HepG2 (cell line): ENCODE results near the gene MINDY1. TPM values are rescaled to one million over a fixed set of nuclear protein-coding genes. Genes with fewer than 3 reads are reported as not detected.
A peak's percentile ranks its signal among the peaks of the same experiment; 100 is the strongest.

Source experiments
- BCL6 ChIP-seq: IDR thresholded peaks from 2 replicates; pipeline ENCODE4 v1.6.1; 2016; ENCODE audit warnings: missing genetic modification reagents, missing compliant biosample characterization
- BORCS8-MEF2B ChIP-seq: sonication (generic); formaldehyde crosslinking; IDR thresholded peaks from 2 replicates; pipeline ENCODE4 v1.8.0; 2022; ENCODE audit warnings: mild to moderate bottlenecking, missing genetic modification reagents
- HHEX ChIP-seq: IDR thresholded peaks from 2 replicates; pipeline ENCODE4 v1.6.1; 2016; ENCODE audit warnings: control low read depth
- HNRNPLL ChIP-seq: fragments of 200-400 bp; formaldehyde crosslinking; IDR thresholded peaks from 2 replicates; pipeline ENCODE4 v1.6.1; 2017; ENCODE audit warnings: mild to moderate bottlenecking, low read depth, low read length; ENCODE audit not compliant: poor library complexity, severe bottlenecking
- KAT2B ChIP-seq: fragments of 150-350 bp; IDR thresholded peaks from 2 replicates; pipeline ENCODE4 v1.6.1; 2014; ENCODE audit warnings: low read depth, low read length, borderline replicate concordance
- KLF6 ChIP-seq: IDR thresholded peaks from 2 replicates; pipeline ENCODE4 v1.8.0; 2016; ENCODE audit warnings: missing biosample characterization, missing genetic modification reagents
- MAF1 ChIP-seq: sonication (generic); formaldehyde crosslinking; IDR thresholded peaks from 2 replicates; pipeline ENCODE4 v1.5.0; 2020; ENCODE audit warnings: missing genetic modification reagents, borderline replicate concordance
- MXD4 ChIP-seq: IDR thresholded peaks from 2 replicates; pipeline ENCODE4 v1.6.1; 2016; ENCODE audit warnings: mild to moderate bottlenecking, missing biosample characterization, missing genetic modification reagents
- PRPF4 ChIP-seq: fragments of 200-400 bp; formaldehyde crosslinking; IDR thresholded peaks from 2 replicates; pipeline ENCODE4 v1.6.1; 2016; ENCODE audit warnings: low read length, low read depth; ENCODE audit not compliant: poor library complexity, severe bottlenecking
- RBFOX2 ChIP-seq: fragments of 200-400 bp; formaldehyde crosslinking; IDR thresholded peaks from 2 replicates; pipeline ENCODE4 v1.6.1; 2017; ENCODE audit warnings: low read depth, mild to moderate bottlenecking, low read length
- RORA ChIP-seq: sonication (generic); formaldehyde crosslinking; IDR thresholded peaks from 2 replicates; pipeline ENCODE4 v1.5.0; 2020; ENCODE audit warnings: mild to moderate bottlenecking, missing genetic modification reagents, moderate library complexity
- SCMH1 ChIP-seq: sonication (generic); formaldehyde crosslinking; IDR thresholded peaks from 2 replicates; pipeline ENCODE4 v1.9.0; 2021; ENCODE audit warnings: missing genetic modification reagents, mild to moderate bottlenecking, borderline replicate concordance
- SETDB1 ChIP-seq: sonication (generic); formaldehyde crosslinking; IDR thresholded peaks from 2 replicates; pipeline ENCODE4 v1.5.1; 2020; ENCODE audit warnings: missing genetic modification reagents, mild to moderate bottlenecking, borderline replicate concordance
- SMARCE1 ChIP-seq: fragments of 450-650 bp; IDR thresholded peaks from 2 replicates; pipeline ENCODE4 v1.6.1; 2017; ENCODE audit warnings: borderline replicate concordance
- SNAPC2 ChIP-seq: sonication (generic); formaldehyde crosslinking; IDR thresholded peaks from 2 replicates; pipeline ENCODE4 v1.8.1; 2022; ENCODE audit warnings: mild to moderate bottlenecking, missing genetic modification reagents
- SOX5 ChIP-seq: IDR thresholded peaks from 2 replicates; pipeline ENCODE4 v1.6.1; 2016; ENCODE audit warnings: borderline replicate concordance
- SOX6 ChIP-seq, 2 experiments: fragments of 450-650 bp in 1 of 2; sonication (generic) in 1 of 2; formaldehyde crosslinking in 1 of 2; IDR thresholded peaks; 2 replicates each; pipeline versions ENCODE4 v1.4.0 to v1.6.1; 2017 to 2020; ENCODE audit warnings: antibody characterized with exemption in 1 of 2, mild to moderate bottlenecking in 1 of 2, missing genetic modification reagents in 1 of 2
- SP4 ChIP-seq: sonication (generic); formaldehyde crosslinking; IDR thresholded peaks from 2 replicates; pipeline ENCODE4 v1.8.1; 2023; ENCODE audit warnings: mild to moderate bottlenecking, missing genetic modification reagents
- TCF7L2 ChIP-seq: IDR thresholded peaks from 2 replicates; pipeline ENCODE4 v1.6.1; 2011; ENCODE audit warnings: mild to moderate bottlenecking, low read depth, low read length, moderate library complexity
- TEAD3 ChIP-seq: optimal IDR thresholded peaks from 2 replicates; pipeline ENCODE3; 2016; ENCODE audit warnings: borderline replicate concordance
- ZBTB42 ChIP-seq: sonication (generic); formaldehyde crosslinking; IDR thresholded peaks from 2 replicates; pipeline ENCODE4 v1.5.0; 2020; ENCODE audit warnings: mild to moderate bottlenecking, missing genetic modification reagents
- ZNF20 ChIP-seq: sonication (generic); formaldehyde crosslinking; IDR thresholded peaks from 2 replicates; pipeline ENCODE4 v1.4.0; 2020; ENCODE audit warnings: mild to moderate bottlenecking, moderate library complexity, missing genetic modification reagents
- ZNF251 ChIP-seq: sonication (generic); formaldehyde crosslinking; IDR thresholded peaks from 2 replicates; pipeline ENCODE4 v1.9.0; 2021; ENCODE audit warnings: mild to moderate bottlenecking, missing genetic modification reagents
- ZNF274 ChIP-seq: sonication (generic); formaldehyde crosslinking; IDR thresholded peaks from 2 replicates; pipeline ENCODE4 v1.5.1; 2020; ENCODE audit warnings: mild to moderate bottlenecking, missing genetic modification reagents
- ZNF317 ChIP-seq: sonication (generic); formaldehyde crosslinking; IDR thresholded peaks from 2 replicates; pipeline ENCODE4 v1.5.0; 2020; ENCODE audit warnings: mild to moderate bottlenecking, missing genetic modification reagents
- ZNF547 ChIP-seq: sonication (generic); formaldehyde crosslinking; IDR thresholded peaks from 2 replicates; pipeline ENCODE4 v1.5.1; 2020; ENCODE audit warnings: mild to moderate bottlenecking, missing genetic modification reagents
- ZNF552 ChIP-seq: sonication (generic); formaldehyde crosslinking; IDR thresholded peaks from 2 replicates; pipeline ENCODE4 v1.9.0; 2022; ENCODE audit warnings: missing genetic modification reagents, mild to moderate bottlenecking, borderline replicate concordance
- ZNF709 ChIP-seq: sonication (generic); formaldehyde crosslinking; IDR thresholded peaks from 2 replicates; pipeline ENCODE4 v1.5.0; 2020; ENCODE audit warnings: mild to moderate bottlenecking, missing genetic modification reagents
- polyA plus RNA-seq, 8 experiments: library from polyadenylated mRNA; depleted of rRNA in 3 of 8; stranded (reverse) in 7 of 8; unstranded in 1 of 8; fragments of >200 nt; fragmentation: Illumina TruSeq in 4 of 8; extraction: Trizol in 4 of 8; gene quantifications; 2 replicates each; pipeline versions ENCODE4 v1.2.1 to v1.2.3, GENCODE V29; 2011 to 2016; ENCODE audit warnings: low read depth in 4 of 8, missing spikeins in 1 of 8, mixed read lengths in 1 of 8; ENCODE audit not compliant: insufficient read depth in 1 of 8
- total RNA-seq, 5 experiments: library from RNA; depleted of rRNA; stranded (reverse); fragments of >200 nt; fragmentation: Illumina TruSeq; extraction: Trizol; gene quantifications; 2 replicates each; pipeline ENCODE4 v1.2.3, GENCODE V29; 2016; ENCODE audit warnings: low read depth in 1 of 5
- TF ChIP-seq, protein P1 (sequence below): sonication (generic); formaldehyde crosslinking; IDR thresholded peaks from 2 replicates; pipeline ENCODE4 v1.5.1; 2020; ENCODE audit warnings: missing genetic modification reagents, mild to moderate bottlenecking, borderline replicate concordance
- TF ChIP-seq, protein P2 (sequence below): sonication (generic); formaldehyde crosslinking; IDR thresholded peaks from 2 replicates; pipeline ENCODE4 v1.4.0; 2020; ENCODE audit warnings: missing genetic modification reagents, borderline replicate concordance
- TF ChIP-seq, protein P3 (sequence below): IDR thresholded peaks from 2 replicates; pipeline ENCODE4 v1.6.1; 2016; ENCODE audit warnings: mild to moderate bottlenecking, missing biosample characterization, missing genetic modification reagents

The MINDY1 gene
- total and polyA plus RNA-seq, 2 of the 13 experiments (the other 11 are each of a cell fraction or from before 2014, with no cell fraction given): 11.1 to 15.0 TPM

DNA sequence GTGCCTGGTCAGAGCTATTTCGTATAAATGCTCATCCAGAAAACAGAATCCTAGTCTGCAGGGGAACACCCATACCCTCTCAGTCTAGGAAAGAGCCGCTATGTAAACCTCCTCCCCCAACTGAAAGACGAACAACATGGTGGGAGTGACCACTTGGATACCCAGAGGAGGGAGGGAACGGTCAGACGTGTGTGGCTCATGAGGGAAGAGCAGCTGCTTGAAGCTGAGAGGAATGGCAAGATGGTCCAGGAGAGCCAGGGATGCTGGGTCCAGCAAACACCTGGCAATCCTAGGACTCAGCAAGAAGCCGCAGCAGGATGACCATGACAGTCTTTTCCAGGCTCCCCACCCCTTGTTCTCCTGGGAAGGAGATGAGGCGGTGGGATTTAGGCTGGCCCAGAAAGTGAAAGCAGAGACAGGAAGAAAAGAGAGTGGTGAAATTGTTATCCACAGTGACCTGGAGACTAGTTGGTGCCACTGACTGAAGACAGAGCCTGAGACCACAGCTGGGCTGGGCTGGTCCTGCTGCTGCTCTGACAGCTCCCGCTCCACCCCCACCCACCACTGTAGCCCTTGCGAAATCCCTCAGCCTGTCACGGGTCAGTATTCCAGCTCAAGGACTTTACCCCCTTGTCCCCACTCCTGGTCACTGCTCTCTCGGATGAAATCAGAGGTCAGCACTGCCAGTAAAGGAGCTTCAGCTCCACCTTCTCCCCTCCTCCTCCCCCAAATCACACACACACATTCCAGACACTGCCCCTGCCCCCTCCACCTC, 35.7 kb downstream of the MINDY1 start (continued):
- no peak for TF ChIP-seq ZNF552 (CRISPR knock-in tag)
- no peak for TF ChIP-seq ZNF709 (CRISPR knock-in tag)
- no peak for TF ChIP-seq KAT2B
- TF ChIP-seq TEAD3 (CRISPR knock-in tag): peak; percentile 87
- TF ChIP-seq PRPF4: peak; percentile 60
- TF ChIP-seq MAF1 (CRISPR knock-in tag): peak; percentile 68; the same call in 1 of the 2 replicates
- no peak for TF ChIP-seq TCF7L2
- no peak; the same call in 1 of the 2 replicates for TF ChIP-seq ZNF547
- 0 out of 2 replicates have a peak, but pooled peaks have one; percentile 5 for TF ChIP-seq BORCS8-MEF2B (CRISPR knock-in tag)
- no peak for TF ChIP-seq SMARCE1
- TF ChIP-seq ZNF251 (CRISPR knock-in tag): no peak
- no peak; the same call in 1 of the 2 replicates for TF ChIP-seq RBFOX2
- TF ChIP-seq SCMH1 (CRISPR knock-in tag): no peak
- TF ChIP-seq, protein P1, sequence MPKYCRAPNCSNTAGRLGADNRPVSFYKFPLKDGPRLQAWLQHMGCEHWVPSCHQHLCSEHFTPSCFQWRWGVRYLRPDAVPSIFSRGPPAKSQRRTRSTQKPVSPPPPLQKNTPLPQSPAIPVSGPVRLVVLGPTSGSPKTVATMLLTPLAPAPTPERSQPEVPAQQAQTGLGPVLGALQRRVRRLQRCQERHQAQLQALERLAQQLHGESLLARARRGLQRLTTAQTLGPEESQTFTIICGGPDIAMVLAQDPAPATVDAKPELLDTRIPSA (CRISPR knock-in tag): 0 out of 2 replicates have a peak, but pooled peaks have one; percentile 65
- peak; percentile 83; the same call in 1 of the 2 replicates for TF ChIP-seq ZNF317 (CRISPR knock-in tag)
- TF ChIP-seq BCL6 (CRISPR knock-in tag): peak; percentile 70
- no peak for TF ChIP-seq ZNF274 (CRISPR knock-in tag)
- no peak for TF ChIP-seq SOX6 (IDR thresholded peaks at IDR 0.05)
- TF ChIP-seq SOX6 (CRISPR knock-in tag; IDR thresholded peaks at IDR 0.05): peak; percentile 90
- TF ChIP-seq HHEX (CRISPR knock-in tag): peak; percentile 14; the same call in 1 of the 2 replicates
- no peak for TF ChIP-seq RORA (CRISPR knock-in tag)
- no peak for TF ChIP-seq SETDB1 (CRISPR knock-in tag)
- peak; percentile 82 for TF ChIP-seq SOX5 (CRISPR knock-in tag)
- TF ChIP-seq SP4 (CRISPR knock-in tag): peak; percentile 81
- no peak for TF ChIP-seq HNRNPLL
- TF ChIP-seq, protein P2, sequence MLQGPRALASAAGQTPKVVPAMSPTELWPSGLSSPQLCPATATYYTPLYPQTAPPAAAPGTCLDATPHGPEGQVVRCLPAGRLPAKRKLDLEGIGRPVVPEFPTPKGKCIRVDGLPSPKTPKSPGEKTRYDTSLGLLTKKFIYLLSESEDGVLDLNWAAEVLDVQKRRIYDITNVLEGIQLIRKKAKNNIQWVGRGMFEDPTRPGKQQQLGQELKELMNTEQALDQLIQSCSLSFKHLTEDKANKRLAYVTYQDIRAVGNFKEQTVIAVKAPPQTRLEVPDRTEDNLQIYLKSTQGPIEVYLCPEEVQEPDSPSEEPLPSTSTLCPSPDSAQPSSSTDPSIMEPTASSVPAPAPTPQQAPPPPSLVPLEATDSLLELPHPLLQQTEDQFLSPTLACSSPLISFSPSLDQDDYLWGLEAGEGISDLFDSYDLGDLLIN (CRISPR knock-in tag): no peak
- TF ChIP-seq, protein P3, sequence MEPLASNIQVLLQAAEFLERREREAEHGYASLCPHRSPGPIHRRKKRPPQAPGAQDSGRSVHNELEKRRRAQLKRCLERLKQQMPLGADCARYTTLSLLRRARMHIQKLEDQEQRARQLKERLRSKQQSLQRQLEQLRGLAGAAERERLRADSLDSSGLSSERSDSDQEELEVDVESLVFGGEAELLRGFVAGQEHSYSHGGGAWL (CRISPR knock-in tag): no peak; the same call in 1 of the 2 replicates
- 0 out of 2 replicates have a peak, but pooled peaks have one; percentile 58 for TF ChIP-seq KLF6
- no peak for TF ChIP-seq ZNF20 (CRISPR knock-in tag)
- TF ChIP-seq SNAPC2 (CRISPR knock-in tag): no peak
- TF ChIP-seq ZBTB42 (CRISPR knock-in tag): no peak
- TF ChIP-seq MXD4 (CRISPR knock-in tag): peak; percentile 59
